ENCODE results near the gene MITF.

DNA sequence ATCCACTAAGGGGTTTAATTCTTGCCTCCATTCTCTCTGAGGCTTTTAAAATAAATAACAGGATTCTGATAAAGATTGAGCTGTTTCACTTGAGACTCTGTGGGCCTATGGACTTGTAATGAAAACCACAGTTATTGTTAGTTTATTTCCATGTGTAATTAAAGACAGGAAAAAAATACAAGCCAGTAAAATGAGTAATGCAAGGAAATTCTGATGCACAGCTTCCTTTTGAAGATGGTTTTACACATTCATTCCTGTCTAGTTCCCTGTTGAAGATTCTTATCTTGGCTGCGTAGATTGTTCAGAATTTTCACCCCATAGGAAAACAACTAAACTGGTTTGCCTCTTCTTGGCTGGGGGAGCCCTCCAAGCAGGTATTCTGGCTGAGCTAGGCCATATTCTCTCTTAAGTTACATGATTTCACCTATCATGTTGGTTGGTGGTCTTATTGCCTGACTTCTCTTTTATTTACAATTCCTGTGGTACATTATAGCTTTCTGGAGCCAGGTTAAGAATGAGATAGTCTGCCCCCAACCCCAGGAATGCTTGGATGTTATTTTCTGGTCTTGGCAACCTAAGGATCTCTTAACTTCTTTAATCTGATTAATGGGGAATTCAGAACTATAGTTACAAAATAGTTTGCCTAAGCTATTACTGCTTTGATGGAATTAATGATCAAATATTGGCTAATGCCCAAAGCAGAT, 67.6 kb downstream of the MITF start:
- TF ChIP-seq, protein P1, sequence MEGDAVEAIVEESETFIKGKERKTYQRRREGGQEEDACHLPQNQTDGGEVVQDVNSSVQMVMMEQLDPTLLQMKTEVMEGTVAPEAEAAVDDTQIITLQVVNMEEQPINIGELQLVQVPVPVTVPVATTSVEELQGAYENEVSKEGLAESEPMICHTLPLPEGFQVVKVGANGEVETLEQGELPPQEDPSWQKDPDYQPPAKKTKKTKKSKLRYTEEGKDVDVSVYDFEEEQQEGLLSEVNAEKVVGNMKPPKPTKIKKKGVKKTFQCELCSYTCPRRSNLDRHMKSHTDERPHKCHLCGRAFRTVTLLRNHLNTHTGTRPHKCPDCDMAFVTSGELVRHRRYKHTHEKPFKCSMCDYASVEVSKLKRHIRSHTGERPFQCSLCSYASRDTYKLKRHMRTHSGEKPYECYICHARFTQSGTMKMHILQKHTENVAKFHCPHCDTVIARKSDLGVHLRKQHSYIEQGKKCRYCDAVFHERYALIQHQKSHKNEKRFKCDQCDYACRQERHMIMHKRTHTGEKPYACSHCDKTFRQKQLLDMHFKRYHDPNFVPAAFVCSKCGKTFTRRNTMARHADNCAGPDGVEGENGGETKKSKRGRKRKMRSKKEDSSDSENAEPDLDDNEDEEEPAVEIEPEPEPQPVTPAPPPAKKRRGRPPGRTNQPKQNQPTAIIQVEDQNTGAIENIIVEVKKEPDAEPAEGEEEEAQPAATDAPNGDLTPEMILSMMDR (IDR thresholded peaks at IDR 0.05; ENCODE audit: low read depth, low read length, poor library complexity, severe bottlenecking), result no peak
- TF ChIP-seq EZH2phosphoT487 (IDR thresholded peaks at IDR 0.05; ENCODE audit: borderline replicate concordance, low read length), result no peak
